Measurements from ENCODE around the gene RAB12. TPM values are rescaled to one million over a fixed set of nuclear protein-coding genes. Genes with fewer than 3 reads are reported as not detected.
"Not testable (repeated sequence)": the region's sequence is repeated elsewhere in the genome, so short reads cannot be mapped to it uniquely, and the experiment has no call there.

Gene RAB12
- total RNA-seq, 2 experiments from 2014 or later = 11.0 to 11.9 TPM

- H3K9me3 Mint-ChIP-seq = peaks cover 10% of the 10 kb centered on the region
- peaks cover 24% of the 10 kb centered on the region for H3K36me3 Mint-ChIP-seq (ENCODE audit: low read depth)
- no peak overlapping the region for H3K4me3 Mint-ChIP-seq
- peaks cover 74% of the 10 kb centered on the region for H3K4me1 Mint-ChIP-seq (ENCODE audit: low read depth)
- no peak overlapping the region for H3K27ac Mint-ChIP-seq
- H3K27me3 Mint-ChIP-seq (ENCODE audit: low read depth) = no peaks in the 10 kb centered on the region
- CTCF ChIA-PET = no interaction called here
- intact Hi-C loops (cut with micrococcal nuclease) = loop anchor here (10.0 kb wide), 3 partner anchors 527 to 1907 kb away; partner anchors contain the start of gene NAPG
- no peak for DNase-seq
These were observed 8.7 kb downstream of the RAB12 start for GRCh38 chr18:8617907-8618306.

- Mint-ChIP-seq H3K36me3 (ENCODE audit: low read depth) (peaks cover 28% of the 10 kb centered on the region), H3K9me3 (peaks cover 10% of the 10 kb centered on the region), H3K4me1 (ENCODE audit: low read depth) (peaks cover 73% of the 10 kb centered on the region), H3K27ac (no peak overlapping the region), H3K27me3 (ENCODE audit: low read depth) (no peaks in the 10 kb centered on the region), H3K4me3 (no peak overlapping the region)
- no peak for DNase-seq
- CTCF ChIA-PET = no interaction called here
- intact Hi-C loops (cut with micrococcal nuclease) = loop anchor here (10.0 kb wide), 3 partner anchors 526 to 1906 kb away; partner anchors contain the start of gene NAPG
These were observed 9.8 kb downstream of the RAB12 start for GRCh38 chr18:8619041-8619440.

GRCh38 chr18:8619835-8620577 is 10.8 kb downstream of the RAB12 start:
- Mint-ChIP-seq H3K4me1 (ENCODE audit: low read depth) (peaks cover 67% of the 10 kb centered on the region), H3K36me3 (ENCODE audit: low read depth) (peaks cover 28% of the 10 kb centered on the region), H3K4me3 (no peak overlapping the region), H3K27me3 (ENCODE audit: low read depth) (no peaks in the 10 kb centered on the region), H3K9me3 (peaks cover 10% of the 10 kb centered on the region), H3K27ac (no peak overlapping the region)
- intact Hi-C loops (cut with micrococcal nuclease) = loop anchor here (10.0 kb wide), 3 partner anchors 525 to 1905 kb away; partner anchors contain the start of gene NAPG
- no peak for DNase-seq
- CTCF ChIA-PET = no interaction called here

GRCh38 chr18:8620845-8621244 is 11.6 kb downstream of the RAB12 start:
- peaks cover 10% of the 10 kb centered on the region for H3K9me3 Mint-ChIP-seq
- CTCF ChIA-PET = no interaction called here
- H3K4me1 Mint-ChIP-seq (ENCODE audit: low read depth) = peaks cover 58% of the 10 kb centered on the region
- no peak overlapping the region for H3K27ac Mint-ChIP-seq
- no peak for DNase-seq
- H3K4me3 Mint-ChIP-seq = no peak overlapping the region
- H3K27me3 Mint-ChIP-seq (ENCODE audit: low read depth) = no peaks in the 10 kb centered on the region
- peaks cover 29% of the 10 kb centered on the region for H3K36me3 Mint-ChIP-seq (ENCODE audit: low read depth)
- intact Hi-C loops (cut with micrococcal nuclease) = no loop called here

GRCh38 chr18:8622625-8623024 is 13.4 kb downstream of the RAB12 start:
- DNase-seq; H3K4me3 Mint-ChIP-seq; H3K27ac Mint-ChIP-seq; intact Hi-C loops (cut with micrococcal nuclease); H3K27me3 Mint-ChIP-seq (ENCODE audit: low read depth); CTCF ChIA-PET: not testable (repeated sequence)
- peaks cover 35% of the 10 kb centered on the region for H3K36me3 Mint-ChIP-seq (ENCODE audit: low read depth)
- H3K9me3 Mint-ChIP-seq = peaks cover 10% of the 10 kb centered on the region
- H3K4me1 Mint-ChIP-seq (ENCODE audit: low read depth) = peaks cover 52% of the 10 kb centered on the region

DNA sequence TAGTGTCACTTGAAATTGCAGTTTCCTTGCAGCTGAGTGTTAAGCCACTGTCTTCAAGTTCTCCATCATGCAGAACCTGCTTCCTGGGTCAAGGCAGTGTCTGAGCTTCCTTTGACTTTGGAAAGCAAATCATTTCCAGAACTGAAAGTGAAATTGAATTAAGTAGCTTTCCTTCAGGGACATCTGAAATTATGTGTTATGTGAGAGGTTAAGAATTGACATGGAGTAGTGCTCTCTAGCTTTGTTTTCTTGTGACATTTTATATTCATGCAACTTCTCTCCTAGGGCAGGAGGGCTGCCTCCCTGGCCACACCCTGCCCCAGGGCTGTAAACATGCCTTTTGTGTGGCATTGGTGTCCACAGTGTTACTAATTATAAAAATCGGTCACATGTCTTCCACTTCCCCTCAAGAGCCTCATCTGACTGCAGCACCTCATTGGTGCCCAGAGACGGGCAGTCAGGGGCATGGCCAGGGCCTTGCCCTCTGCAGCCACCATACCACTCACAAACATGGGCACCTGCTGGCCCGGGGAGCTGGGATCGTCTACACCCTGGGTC is 14.4 kb downstream of the RAB12 start:
- H3K27ac Mint-ChIP-seq = no peak overlapping the region
- no peaks in the 10 kb centered on the region for H3K27me3 Mint-ChIP-seq (ENCODE audit: low read depth)
- H3K9me3 Mint-ChIP-seq = peaks cover 10% of the 10 kb centered on the region
- no peak overlapping the region for H3K4me3 Mint-ChIP-seq
- peaks cover 35% of the 10 kb centered on the region for H3K36me3 Mint-ChIP-seq (ENCODE audit: low read depth)
- peaks cover 46% of the 10 kb centered on the region for H3K4me1 Mint-ChIP-seq (ENCODE audit: low read depth)
- no peak for DNase-seq
- intact Hi-C loops (cut with micrococcal nuclease) = no loop called here
- CTCF ChIA-PET = no interaction called here

GRCh38 chr18:8625461-8626092 is 16.3 kb downstream of the RAB12 start:
- no peak overlapping the region for H3K27ac Mint-ChIP-seq
- CTCF ChIA-PET = no interaction called here
- DNase-seq = no peak
- H3K36me3 Mint-ChIP-seq (ENCODE audit: low read depth) = peaks cover 36% of the 10 kb centered on the region
- H3K9me3 Mint-ChIP-seq = peaks cover 10% of the 10 kb centered on the region
- intact Hi-C loops (cut with micrococcal nuclease) = no loop called here
- H3K4me3 Mint-ChIP-seq = no peak overlapping the region
- peaks cover 31% of the 10 kb centered on the region for H3K4me1 Mint-ChIP-seq (ENCODE audit: low read depth)
- no peaks in the 10 kb centered on the region for H3K27me3 Mint-ChIP-seq (ENCODE audit: low read depth)

GRCh38 chr18:8626414-8627106 is 17.3 kb downstream of the RAB12 start:
- no peak for DNase-seq
- Mint-ChIP-seq H3K27ac (no peak overlapping the region), H3K36me3 (ENCODE audit: low read depth) (peaks cover 28% of the 10 kb centered on the region), H3K9me3 (peaks cover 4% of the 10 kb centered on the region), H3K27me3 (ENCODE audit: low read depth) (no peaks in the 10 kb centered on the region), H3K4me1 (ENCODE audit: low read depth) (peaks cover 25% of the 10 kb centered on the region), H3K4me3 (no peak overlapping the region)
- CTCF ChIA-PET = no interaction called here
- intact Hi-C loops (cut with micrococcal nuclease) = no loop called here

DNA sequence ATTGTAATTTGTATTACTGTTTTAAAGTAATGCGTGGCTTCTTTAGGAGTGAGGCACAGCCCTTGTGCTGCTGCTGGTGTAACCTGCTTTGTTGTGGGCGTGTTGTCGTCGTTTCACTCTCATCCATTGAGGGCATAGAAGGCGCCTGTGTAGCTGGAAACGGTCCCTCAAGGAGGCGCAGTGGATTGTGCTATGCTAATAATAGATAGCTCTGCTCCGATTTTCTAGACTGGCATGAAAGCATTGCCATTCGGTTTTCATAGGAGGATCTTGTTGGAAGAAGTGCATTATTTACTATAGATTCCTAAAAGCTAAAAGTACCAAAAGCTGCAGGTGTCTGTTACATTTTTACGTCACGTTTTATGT is 17.9 kb downstream of the RAB12 start:
- CTCF ChIA-PET = no interaction called here
- intact Hi-C loops (cut with micrococcal nuclease) = no loop called here
- Mint-ChIP-seq H3K27me3 (ENCODE audit: low read depth) (no peaks in the 10 kb centered on the region), H3K9me3 (peaks cover 3% of the 10 kb centered on the region), H3K36me3 (ENCODE audit: low read depth) (peaks cover 23% of the 10 kb centered on the region), H3K4me1 (ENCODE audit: low read depth) (peaks cover 23% of the 10 kb centered on the region), H3K27ac (no peak overlapping the region), H3K4me3 (no peak overlapping the region)
- DNase-seq = no peak

- no peak for DNase-seq
- no peak overlapping the region for H3K4me3 Mint-ChIP-seq
- no peak overlapping the region for H3K27ac Mint-ChIP-seq
- no peaks in the 10 kb centered on the region for H3K9me3 Mint-ChIP-seq
- H3K4me1 Mint-ChIP-seq (ENCODE audit: low read depth) = peaks cover 19% of the 10 kb centered on the region
- no peaks in the 10 kb centered on the region for H3K27me3 Mint-ChIP-seq (ENCODE audit: low read depth)
- CTCF ChIA-PET = no interaction called here
- intact Hi-C loops (cut with micrococcal nuclease) = no loop called here
- peaks cover 20% of the 10 kb centered on the region for H3K36me3 Mint-ChIP-seq (ENCODE audit: low read depth)
These were observed 18.3 kb downstream of the RAB12 start for GRCh38 chr18:8627540-8627939.

DNA sequence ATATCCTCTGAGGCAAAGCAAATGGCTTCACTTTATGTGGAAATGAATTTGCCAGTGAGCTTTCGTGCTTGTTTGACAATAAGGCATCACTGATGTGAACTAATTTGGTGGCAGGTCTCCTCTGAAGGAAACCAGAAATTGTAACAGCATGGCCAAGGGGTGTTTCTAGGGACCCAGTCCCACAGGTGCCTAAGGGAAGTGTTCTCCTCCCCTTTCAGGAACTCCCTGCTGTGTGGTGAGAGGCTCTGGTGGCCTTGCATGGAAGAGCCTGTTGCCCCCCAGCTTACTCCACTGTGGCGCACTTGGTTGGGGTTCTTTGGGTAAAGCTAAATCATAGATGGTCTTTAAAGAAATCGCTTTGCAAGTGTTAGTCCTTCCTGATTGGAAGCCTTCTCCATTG is 20.4 kb downstream of the RAB12 start:
- Mint-ChIP-seq H3K27ac (no peak overlapping the region), H3K4me3 (no peak overlapping the region), H3K27me3 (ENCODE audit: low read depth) (no peaks in the 10 kb centered on the region), H3K9me3 (no peaks in the 10 kb centered on the region), H3K4me1 (ENCODE audit: low read depth) (peaks cover 4% of the 10 kb centered on the region), H3K36me3 (ENCODE audit: low read depth) (peaks cover 19% of the 10 kb centered on the region)
- CTCF ChIA-PET = no interaction called here
- no peak for DNase-seq
- intact Hi-C loops (cut with micrococcal nuclease) = no loop called here

- Mint-ChIP-seq H3K27ac (no peak overlapping the region), H3K36me3 (ENCODE audit: low read depth) (peaks cover 22% of the 10 kb centered on the region), H3K27me3 (ENCODE audit: low read depth) (no peaks in the 10 kb centered on the region), H3K4me3 (no peak overlapping the region), H3K9me3 (no peaks in the 10 kb centered on the region), H3K4me1 (ENCODE audit: low read depth) (peaks cover 4% of the 10 kb centered on the region)
- intact Hi-C loops (cut with micrococcal nuclease) = no loop called here
- no peak for DNase-seq
- CTCF ChIA-PET = no interaction called here
These were observed 21.3 kb downstream of the RAB12 start for GRCh38 chr18:8630546-8630945.
